Measurements from ENCODE around the gene RNF207.
A peak's percentile ranks its signal among the peaks of the same experiment; 100 is the strongest.

The RNF207 gene

GRCh38 chr1:6262555-6263420, 56.9 kb downstream of the RNF207 start:
- POLR2A ChIA-PET, result no interaction called here
- CTCF ChIA-PET, result no interaction called here

DNA sequence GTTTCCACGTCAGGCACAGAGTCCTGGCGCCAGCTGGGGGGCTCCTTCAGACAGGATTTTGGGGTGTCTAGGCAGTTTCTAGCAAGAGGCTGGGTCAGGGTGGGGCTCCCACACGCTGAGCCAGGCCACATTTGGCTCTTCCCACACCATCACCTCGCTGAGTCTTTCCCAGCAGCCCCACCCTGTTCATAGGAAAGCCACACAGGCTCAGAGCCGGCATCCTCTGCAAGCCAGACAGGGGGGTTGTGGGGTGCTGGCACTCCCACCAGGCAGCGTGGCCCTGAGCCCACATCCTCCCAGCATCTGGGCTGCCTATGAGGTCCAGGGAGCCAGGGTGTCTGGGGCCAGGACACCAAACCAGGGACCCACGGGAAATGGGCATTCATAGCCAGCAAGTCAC, 57.8 kb downstream of the RNF207 start:
- H3K4me1 ChIP-seq (ENCODE audit: control insufficient read depth, insufficient read depth, low read length), result 0 out of 2 replicates have a peak, but pooled peaks cover 2% of the 10 kb centered on the region
- H3K4me3 ChIP-seq (ENCODE audit: low read depth, low read length), result no peak overlapping the region
- TF ChIP-seq ZNF140 (tag by site-specific recombination; IDR thresholded peaks at IDR 0.05) (no peak), OVOL3 (tag by site-specific recombination; IDR thresholded peaks at IDR 0.05) (no peak), ZNF785 (tag by site-specific recombination; IDR thresholded peaks at IDR 0.05) (no peak), HOXA7 (CRISPR knock-in tag; IDR thresholded peaks at IDR 0.05; ENCODE audit: borderline replicate concordance) (no peak), ZNF473 (tag by site-specific recombination; IDR thresholded peaks at IDR 0.05) (no peak), ZNF223 (tag by site-specific recombination; IDR thresholded peaks at IDR 0.05) (no peak), MEIS1 (CRISPR knock-in tag; IDR thresholded peaks at IDR 0.05; ENCODE audit: borderline replicate concordance) (no peak), ZNF626 (tag by site-specific recombination; IDR thresholded peaks at IDR 0.05) (no peak), ZNF624 (tag by site-specific recombination; IDR thresholded peaks at IDR 0.05) (no peak), YY2 (tag by site-specific recombination; IDR thresholded peaks at IDR 0.05) (no peak), ZNF621 (tag by site-specific recombination; IDR thresholded peaks at IDR 0.05) (no peak), GLIS1 (tag by site-specific recombination; IDR thresholded peaks at IDR 0.05) (no peak), ZNF548 (tag by site-specific recombination; IDR thresholded peaks at IDR 0.05) (no peak)
- TF ChIP-seq, protein P1, sequence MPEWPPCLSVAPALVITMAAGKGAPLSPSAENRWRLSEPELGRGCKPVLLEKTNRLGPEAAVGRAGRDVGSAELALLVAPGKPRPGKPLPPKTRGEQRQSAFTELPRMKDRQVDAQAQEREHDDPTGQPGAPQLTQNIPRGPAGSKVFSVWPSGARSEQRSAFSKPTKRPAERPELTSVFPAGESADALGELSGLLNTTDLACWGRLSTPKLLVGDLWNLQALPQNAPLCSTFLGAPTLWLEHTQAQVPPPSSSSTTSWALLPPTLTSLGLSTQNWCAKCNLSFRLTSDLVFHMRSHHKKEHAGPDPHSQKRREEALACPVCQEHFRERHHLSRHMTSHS (tag by site-specific recombination; IDR thresholded peaks at IDR 0.05), result no peak
- CTCF ChIA-PET, result no interaction called here
- no peak overlapping the region for H3K27ac ChIP-seq (ENCODE audit: extremely low read depth, low read depth, low read length)
- H3K9me3 ChIP-seq (ENCODE audit: control insufficient read depth, insufficient read depth, low read depth, low read length), result no peaks in the 10 kb centered on the region
- POLR2A ChIA-PET, result no interaction called here
- peaks cover 0 to 16% of the 10 kb centered on the region in 2 experiments; a peak in 1 of 3 replicates for H3K36me3 ChIP-seq (ENCODE audit: control insufficient read depth in 2 of 2, insufficient read depth in 1 of 2, low read length in 2 of 2)

More at GRCh38 chr1:6262555-6263420, 56.9 kb downstream of the RNF207 start:
- Histone ChIP-seq H3K4me3 (ENCODE audit: low read depth, low read length) (no peak overlapping the region), H3K9me3 (ENCODE audit: control insufficient read depth, insufficient read depth, low read depth, low read length) (no peaks in the 10 kb centered on the region), H3K27ac (ENCODE audit: extremely low read depth, low read depth, low read length) (no peak overlapping the region), H3K4me1 (ENCODE audit: control insufficient read depth, insufficient read depth, low read length) (0 out of 2 replicates have a peak, but pooled peaks cover 2% of the 10 kb centered on the region), H3K36me3 (ENCODE audit: control insufficient read depth in 2 of 2, insufficient read depth in 1 of 2, low read length in 2 of 2) (peaks cover 0 to 16% of the 10 kb centered on the region in 2 experiments; a peak in 1 of 3 replicates)
- TF ChIP-seq ZNF629 (tag by site-specific recombination; IDR thresholded peaks at IDR 0.05) (no peak), ZFP3 (tag by site-specific recombination; IDR thresholded peaks at IDR 0.05; ENCODE audit: low read depth) (no peak), GLI2 (tag by site-specific recombination; IDR thresholded peaks at IDR 0.05; ENCODE audit: borderline replicate concordance, low read depth) (no peak), PBX3 (CRISPR knock-in tag; IDR thresholded peaks at IDR 0.05) (no peak), ZNF335 (tag by site-specific recombination; conservative IDR thresholded peaks at IDR 0.05) (peak; percentile 99), YY1 (tag by site-specific recombination; IDR thresholded peaks at IDR 0.05) (peak; percentile 29; the same call in 1 of the 2 replicates)
- TF ChIP-seq, protein P2, sequence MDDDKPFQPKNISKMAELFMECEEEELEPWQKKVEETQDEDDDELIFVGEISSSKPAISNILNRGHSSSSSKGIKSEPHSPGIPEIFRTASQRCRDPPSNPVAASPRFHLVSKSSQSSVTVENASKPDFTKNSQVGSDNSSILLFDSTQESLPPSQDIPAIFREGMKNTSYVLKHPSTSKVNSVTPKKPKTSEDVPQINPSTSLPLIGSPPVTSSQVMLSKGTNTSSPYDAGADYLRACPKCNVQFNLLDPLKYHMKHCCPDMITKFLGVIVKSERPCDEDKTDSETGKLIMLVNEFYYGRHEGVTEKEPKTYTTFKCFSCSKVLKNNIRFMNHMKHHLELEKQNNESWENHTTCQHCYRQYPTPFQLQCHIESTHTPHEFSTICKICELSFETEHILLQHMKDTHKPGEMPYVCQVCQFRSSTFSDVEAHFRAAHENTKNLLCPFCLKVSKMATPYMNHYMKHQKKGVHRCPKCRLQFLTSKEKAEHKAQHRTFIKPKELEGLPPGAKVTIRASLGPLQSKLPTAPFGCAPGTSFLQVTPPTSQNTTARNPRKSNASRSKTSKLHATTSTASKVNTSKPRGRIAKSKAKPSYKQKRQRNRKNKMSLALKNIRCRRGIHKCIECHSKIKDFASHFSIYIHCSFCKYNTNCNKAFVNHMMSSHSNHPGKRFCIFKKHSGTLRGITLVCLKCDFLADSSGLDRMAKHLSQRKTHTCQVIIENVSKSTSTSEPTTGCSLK (tag by site-specific recombination; IDR thresholded peaks at IDR 0.05), result no peak

Measured in HEK293 (cell line).